HG02623 (cell line): ENCODE data around the gene SYT17.
"Not testable (repeated sequence)": the region's sequence is repeated elsewhere in the genome, so short reads cannot be mapped to it uniquely, and the experiment has no call there.

ENCODE experiments used
- ATAC-seq: cut with Tn5 transposase; IDR thresholded peaks from one replicate; pipeline ENCODE4 v1.9.1; 2021; ENCODE audit warnings: moderate library complexity; ENCODE audit not compliant: unreplicated experiment

Gene SYT17

DNA sequence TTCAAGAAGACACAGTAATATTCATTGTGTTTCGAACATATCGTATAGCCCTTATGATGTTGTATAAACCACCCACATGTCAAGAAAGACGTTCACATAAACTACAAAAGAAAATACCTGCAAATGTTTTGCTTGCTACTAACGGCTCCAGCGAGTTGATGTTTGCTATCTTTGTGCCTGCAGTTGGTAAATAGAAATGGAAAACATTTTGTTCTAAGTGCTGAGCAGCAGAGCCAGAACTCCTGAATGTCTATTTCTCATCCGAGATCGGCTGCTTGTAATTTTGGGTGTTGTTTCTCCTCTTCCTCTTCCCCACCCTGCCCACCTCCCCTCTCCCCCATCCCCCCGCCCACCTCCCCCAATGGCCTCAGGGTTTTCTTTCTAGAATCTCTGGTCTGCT is 5.0 kb downstream of the SYT17 start:
- no peak for ATAC-seq

DNA sequence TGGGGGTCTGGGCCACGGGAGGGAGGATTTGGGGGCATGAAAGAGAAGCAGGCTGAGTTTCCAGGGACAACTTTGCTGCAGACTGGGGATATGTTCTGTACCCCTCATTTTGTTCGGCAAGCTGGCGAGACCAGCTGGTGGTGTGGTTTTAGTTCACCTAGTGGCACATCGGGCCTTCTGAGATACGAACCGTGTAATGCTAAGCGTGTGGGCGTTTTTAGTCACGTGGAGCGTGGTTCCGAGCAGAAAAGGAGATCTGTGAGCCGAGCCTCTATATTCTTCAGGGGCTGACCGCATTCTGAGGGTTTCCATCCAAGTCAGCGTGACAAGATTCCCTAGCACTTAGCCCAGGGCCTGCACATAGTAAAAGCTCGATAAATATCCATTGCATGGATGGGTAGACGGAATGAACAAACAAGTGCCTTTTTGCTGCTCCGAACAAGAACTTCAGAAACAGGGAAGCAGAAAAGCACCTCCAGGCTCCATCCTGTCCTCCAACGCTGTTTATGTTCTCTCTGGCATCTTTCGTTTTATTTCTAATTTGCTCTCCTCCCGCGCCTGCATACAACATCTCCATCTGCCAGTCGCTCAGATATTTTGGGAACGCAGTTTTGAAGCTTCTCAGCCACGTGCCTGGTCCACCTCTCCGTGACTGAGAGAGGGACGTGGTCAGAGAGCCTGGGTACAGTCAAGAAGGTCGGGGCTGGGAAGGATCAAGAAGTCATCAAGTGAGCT is 5.8 kb downstream of the SYT17 start:
- no peak for ATAC-seq

DNA sequence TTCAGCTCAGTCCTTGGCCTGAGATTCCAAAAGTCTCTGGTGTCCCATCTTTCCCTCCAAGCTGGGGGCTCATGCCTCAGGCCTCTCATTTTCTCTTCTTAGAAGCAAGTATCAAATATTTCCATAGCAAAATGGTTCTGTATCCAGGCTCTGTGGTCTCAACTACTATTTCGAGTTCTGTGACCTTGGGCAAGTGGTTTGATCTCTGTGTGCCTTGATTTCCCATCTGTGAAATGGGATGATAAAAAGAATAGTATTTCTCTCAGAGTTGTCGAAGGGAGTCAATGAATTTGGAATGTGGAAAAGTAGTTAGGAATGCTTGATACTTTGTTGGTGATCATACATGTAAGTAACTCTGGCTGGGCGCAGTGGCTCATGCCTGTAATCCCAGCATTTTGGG is 6.4 kb downstream of the SYT17 start:
- no peak for ATAC-seq

DNA sequence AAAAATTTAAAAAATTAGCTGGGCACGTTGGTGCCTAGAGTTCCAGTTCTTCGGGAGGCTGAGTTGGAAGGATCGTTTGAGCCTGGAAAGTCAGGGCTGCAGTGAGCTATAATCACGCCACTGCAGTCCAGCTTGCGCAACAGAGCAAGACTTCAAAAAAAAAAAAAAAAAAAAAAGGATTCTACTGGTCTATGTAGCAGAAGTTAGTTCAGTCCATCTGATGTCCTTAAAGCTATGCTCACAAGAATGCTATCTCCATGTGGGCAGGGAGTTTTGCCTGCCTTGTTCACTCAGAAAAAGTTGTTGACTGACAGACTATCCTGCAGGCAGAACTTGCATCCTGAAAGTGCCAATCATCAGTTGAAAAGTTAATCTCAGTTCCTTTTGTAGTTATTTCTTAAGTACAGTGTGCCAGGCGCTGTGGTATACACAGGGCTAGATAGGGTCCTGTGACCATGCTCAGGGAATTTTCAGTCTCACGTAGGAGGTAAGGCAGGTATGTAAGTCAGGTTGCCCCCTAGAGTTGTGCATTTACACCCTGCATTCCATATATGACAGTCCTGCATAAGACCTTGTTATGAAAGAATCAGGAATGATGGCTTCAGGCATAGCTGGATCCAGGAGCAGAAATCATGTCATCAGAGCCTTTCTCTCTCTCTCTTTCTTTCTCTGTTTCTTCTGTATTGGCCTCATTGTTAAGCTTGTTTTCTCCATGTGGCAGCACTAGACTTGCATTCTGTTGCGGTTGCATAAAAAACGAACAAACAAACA is 7.6 kb downstream of the SYT17 start:
- ATAC-seq, result no peak

DNA sequence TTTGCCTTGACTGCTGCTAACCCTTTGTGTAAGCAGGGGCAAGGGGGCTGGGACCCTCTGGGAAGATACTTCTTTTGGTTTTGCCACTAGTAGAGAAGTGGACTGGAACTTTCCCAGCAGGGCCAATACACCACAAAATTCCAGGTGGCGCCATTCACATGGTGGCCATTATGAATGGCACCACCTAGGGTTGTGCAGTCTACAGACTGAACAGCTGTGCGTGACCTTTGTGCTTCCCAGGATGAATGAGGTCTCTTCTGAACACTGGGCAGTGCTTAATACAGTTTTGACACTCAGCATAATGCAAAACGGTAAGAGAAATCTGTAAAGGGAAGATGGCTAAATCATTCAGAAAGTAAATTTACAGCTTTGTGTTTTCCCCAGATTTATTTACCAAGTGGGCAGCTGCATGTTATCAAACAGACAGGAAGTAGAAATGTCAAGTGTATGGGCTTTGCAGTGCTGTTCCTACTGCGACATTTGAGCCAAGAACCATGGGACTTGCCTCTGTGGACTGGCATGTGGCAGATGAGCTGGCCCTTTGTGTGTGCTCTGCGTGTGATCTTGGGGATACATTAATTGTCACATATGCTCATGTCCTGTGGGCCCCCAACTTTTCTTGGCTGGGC is 9.2 kb downstream of the SYT17 start:
- no peak for ATAC-seq

DNA sequence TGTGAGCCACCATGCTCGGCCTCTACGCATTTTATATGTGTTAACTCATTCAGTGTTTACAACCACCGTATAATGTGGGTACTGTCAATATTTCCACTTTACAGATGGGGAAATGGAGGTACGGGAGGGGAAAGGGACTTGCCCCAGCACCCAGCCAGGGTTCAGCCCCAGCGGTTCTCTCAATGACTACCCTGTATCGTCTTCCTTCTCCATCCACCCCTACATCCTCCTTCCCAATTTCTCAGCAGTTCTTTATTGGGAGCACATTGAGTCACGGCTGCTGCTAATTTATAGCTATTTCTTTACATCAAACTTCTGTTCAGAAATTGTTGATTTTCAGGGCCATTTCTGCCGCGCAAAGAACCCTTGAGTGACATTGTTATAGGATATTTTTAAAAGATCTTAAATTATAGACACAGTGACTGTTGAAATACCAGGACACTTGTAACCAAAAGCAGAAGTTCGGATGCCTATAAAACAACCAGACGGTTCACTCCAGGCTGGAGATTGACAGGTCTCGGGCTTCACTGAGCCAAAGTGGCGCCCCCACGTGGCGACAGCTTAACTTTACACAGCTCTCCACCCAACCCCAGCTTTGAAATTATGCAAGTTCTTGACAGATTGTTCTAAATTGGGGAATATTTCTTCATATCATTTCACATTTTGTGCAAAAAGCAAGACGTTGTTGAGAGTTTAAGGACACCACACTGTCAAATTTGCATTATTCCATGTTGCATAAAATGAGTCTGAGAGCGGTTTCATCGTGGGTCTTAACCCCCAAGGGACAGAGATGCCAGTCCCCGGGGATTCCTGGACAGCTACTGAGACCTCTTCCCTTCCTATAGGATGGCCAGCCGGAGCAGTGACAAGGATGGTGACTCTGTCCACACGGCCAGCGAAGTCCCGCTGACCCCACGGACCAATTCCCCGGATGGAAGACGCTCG is 11.8 kb downstream of the SYT17 start:
- ATAC-seq, result no peak

DNA sequence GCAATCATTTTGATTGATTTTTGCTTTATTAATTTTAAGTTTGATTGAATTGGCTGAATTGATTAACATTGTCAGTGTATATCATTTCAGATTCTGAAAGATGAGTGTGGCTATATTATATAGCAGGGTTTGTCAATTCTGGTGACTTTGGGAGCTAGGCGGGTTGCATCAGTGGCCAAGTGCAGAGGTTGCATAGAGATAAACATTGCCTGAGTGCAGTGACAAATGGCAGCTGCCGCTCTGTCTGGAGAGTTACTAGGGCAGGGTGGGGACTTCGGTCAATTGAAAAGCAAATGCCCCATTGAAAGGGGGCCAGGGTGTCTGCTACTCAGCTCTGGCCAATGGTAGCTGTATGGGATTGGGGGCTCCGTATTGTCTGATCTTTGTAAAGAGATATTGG is 12.7 kb downstream of the SYT17 start:
- ATAC-seq, result no peak

DNA sequence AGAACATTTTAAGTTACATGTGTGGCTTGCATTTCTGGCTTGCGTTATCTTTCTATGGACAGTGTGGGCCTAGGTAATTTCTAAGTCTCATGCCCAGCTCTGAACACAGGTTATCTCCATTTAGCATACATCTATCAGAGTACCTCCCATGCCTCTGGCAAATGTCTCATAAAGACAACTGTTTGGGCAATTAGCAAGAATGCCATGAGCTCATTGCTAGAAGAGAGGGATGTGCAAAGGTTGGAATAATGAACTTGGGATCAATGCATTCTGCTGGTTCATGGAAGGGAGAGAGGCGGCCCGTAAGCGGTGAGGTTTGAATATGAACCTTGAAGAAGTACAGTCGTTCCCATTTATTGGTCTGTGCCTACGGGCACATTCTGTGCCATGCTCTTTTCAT is 14.4 kb downstream of the SYT17 start:
- no peak for ATAC-seq

DNA sequence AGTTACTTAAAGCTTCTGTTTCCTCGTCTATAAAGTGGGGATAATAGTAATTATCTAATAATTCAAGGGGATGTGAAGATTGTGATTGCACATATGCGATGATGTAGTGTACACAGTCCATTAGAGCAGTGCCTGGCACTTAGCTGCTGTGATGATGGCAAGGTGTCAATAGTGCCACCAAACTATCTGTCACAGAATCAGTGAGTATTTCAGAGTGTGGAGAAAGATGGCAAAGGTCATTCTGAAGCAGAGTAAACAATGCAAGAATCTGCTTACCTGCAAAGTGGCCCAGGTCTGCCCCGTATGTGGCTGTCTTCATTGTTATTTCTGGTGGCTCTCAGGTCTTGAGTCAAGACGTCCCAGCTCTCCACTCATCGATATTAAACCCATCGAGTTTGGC is 15.1 kb downstream of the SYT17 start:
- no peak for ATAC-seq

DNA sequence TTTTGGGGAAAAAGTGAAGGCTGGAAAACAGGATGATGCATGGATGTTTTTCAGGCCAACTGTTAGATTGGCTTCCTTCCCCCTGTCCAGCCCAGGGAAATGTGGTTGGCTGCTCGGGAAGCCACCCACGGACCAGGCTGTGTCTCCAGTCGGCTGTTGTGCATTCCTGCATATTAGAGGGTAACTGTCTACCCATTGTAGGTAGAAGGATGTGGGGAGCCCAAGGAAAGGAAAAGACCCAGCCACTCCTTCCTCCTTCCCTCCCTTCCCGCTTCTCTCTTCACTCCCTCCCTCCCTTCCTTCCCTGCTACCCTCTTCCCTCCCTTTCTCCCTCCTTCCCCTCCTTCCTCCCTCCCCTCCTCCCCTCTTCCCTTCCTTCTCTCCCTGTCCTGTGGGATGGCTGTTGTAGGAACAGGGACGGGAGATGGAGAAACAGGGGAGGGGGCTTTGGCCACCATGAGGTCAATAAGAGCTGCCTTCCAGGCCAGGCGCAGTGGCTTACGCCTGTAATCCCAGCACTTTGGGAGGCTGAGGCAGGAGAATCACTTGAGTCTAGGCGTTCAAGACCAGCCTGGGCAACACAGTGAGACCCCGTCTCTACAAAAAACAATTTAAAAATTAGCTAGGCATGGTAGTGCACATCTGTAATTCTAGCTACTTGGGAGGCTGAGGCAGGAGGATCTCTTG is 16.9 kb downstream of the SYT17 start:
- ATAC-seq, result no peak

DNA sequence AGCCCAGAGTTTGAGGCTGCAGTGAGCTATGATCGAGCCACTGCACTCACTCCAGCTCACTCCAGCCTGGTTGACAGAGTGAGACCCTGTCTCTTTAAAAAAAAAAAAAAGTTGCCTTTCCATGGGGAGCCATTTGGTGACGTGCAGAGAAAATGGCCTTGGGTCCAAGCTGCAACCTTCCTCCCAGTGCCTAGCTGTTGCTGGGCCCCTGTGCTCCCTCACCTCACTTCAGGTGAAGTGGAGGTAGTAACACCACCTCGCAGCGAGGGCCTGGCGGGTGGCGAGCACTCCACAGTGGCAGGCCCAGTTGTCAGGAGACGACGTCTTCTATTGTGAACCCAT is 17.4 kb downstream of the SYT17 start:
- no peak for ATAC-seq

DNA sequence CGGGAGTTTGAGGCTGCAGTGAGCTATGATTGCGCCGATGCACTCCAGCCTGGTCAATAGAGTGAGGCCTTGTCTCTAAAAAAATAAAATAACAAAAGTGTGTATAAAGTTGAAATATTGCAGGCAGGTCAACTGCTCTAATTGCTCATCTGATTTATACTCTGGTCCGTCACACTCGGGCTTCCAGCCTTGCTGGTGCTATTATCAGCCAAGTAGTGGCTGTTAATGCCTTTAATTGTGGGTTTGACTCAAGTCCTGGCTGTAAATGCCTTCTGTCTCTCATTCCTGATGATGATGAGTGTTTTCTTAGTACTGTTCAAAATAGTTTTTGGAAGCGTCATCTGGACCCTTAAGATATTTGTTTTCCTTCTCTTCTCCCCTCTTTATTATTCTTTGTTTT is 18.4 kb downstream of the SYT17 start:
- ATAC-seq, result no peak

DNA sequence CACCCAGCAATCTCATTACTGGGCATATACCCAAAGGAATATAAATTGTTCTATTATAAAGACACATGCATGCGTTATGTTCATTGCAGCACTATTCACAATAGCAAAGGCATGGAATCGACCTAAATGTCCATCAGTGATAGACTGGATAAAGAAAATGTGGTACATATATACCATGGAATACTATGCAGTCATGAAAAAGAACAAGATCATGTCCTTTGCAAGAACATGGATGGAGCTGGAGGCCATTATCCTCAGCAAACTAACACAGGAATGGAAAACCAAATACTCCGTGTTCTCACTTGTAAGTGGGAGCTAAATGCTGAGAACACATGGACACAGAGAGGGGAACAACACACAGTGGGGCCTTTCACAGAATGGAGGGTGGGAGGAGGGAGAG is 19.9 kb downstream of the SYT17 start:
- not testable (repeated sequence) for ATAC-seq

DNA sequence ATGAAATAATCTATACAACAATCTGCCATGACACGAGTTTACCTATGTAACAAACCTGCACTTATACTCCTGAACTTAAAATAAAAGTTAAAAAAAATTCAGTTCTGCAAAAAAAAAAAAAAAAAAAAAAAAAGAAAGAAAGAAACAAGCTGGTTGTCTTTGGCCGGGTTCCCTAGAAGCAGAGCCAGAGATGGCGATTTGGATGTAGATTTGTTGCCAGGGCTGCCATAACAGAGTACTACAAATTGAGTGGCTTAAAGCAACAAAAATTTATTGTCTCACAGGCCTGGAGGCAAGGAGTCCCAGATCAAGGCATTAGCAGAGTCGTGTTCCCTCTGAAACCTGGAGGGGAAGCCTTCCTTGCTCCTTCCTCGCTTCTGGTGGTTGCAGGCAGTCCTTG is 20.4 kb downstream of the SYT17 start:
- no peak for ATAC-seq

DNA sequence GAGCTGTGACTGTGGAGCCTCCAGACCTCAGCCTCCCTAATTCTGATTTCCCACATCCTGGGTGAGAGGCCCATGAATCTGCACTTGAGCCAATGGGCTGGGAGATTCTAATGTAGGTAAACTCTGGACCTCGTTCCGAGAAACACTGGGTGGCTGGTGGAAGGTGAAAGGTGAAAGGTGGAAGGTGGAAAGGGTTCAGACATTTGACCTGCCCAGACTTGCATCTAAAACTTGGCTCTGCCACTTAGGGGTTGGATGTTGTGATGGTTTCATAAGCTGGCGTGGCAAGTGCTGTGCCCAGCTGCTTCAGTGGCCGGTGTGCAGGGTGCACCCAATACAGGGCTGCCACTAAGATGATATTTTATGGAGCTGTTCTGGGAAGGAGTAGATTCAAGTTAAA is 24.8 kb downstream of the SYT17 start:
- ATAC-seq, result no peak

DNA sequence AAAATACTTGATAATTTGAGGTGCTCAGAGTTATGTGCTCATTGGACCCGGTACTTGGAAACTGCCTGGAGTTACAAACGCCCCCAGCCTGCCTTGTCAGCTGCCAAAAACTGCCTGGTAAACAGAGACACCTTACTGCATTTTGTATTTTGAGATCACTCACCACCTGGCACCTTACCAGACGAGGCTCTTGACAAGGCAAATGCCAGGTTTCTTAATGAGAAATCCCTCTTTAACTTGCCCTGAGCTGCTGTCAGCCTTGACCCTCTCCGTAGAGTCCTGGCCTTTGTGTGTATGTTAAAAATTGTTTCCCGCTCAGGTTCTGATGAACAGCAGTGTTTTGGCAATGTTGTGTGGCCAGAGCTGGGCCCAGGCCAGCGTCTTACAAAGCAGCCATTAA is 28.8 kb downstream of the SYT17 start:
- no peak for ATAC-seq

DNA sequence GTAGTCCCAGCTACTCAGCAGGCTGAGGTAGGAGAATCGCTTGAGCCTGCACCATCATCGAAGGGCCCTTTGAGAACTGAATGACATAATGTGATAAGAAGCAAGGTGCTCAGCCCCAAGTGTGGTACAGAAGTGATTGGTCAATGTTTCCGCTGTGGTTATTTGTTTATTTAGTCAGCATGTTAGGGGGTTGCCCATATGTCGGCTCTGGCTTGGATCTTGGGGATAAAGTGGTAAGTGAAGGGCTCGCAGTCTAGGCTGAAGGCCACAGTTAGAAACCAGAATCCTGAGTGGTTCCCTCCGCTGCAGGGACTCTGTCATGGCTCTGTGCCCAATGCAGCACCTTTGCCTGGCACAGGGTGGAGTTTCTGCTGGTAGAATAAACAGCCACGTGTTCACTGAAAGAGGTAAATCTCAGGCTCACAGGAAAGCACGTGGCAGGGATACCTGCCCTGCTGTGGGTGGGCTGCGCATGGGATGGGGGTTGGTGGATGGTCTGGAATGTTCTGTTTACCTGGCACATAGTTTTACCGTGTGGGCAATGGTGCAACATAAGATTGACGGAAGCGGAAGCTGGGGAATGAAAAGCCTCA is 35.4 kb downstream of the SYT17 start:
- no peak for ATAC-seq

DNA sequence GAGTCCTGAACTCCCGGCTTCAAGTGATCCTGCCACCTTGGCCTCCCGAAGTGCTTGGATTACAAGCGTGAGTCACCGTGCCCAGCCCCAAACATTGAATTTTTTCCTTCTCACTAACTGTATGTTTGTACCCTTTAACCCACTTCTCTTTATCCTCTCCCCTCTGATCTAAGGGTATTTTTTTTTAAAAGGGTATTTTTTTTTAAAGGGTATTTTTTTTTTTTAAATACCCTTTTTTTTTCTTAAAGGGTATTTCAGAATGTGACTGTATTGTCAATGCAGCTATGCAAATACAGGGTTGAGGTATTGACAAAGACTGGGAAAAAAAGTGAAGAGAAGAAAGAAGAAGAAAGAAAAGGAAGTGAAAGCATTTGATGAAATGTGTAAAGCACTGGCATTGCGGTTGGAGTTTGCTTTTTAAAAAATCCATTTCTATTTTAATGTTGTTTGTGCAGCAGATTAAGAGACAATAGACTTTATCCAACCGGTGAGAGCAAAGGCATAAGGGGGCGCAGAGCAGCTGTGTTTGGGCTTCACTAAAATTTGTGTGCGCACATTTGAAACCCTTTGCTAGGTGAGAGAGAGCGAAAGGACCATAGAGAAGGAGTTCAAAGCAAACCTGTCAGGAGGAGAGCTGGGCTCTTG is 42.4 kb downstream of the SYT17 start:
- peak; percentile 60 for ATAC-seq

DNA sequence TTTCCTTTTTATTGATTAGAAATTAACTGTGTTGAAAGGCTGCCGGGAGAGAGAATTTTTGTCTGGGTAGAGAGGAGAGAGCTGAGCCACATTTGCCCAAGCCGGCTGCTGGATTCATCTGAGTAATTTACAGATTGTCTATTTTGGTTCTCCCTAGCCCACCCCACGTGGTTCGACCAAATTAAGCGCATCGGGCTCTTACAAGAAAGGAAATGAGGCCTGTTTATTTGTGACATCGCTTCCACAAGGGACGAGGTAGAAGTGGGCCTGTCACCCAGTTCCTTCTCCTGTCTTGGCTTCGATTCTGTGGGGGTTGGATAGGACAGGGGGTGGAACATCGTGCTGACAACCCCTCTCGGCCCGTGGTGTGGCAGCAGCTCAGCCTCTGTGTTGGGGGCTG is 42.9 kb downstream of the SYT17 start:
- ATAC-seq, result peak; percentile 28

DNA sequence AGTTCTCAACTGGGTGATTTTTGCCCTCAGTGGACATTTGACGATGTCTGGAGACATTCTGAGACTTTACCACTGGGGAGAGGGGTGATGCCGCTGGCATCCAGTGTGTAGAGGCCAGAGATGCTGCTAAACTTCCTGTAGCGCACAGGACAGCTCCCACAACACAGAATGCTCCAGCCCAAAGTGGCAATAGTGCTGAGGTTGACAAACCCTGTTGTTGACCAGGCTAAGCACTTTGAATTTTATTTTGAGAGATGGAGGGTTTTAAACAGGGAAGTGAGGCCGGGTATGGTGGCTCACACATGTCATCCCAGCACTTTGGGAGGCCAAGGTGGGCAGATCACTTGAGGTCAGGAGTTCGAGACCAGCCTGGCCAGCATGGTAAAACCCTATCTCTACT is 44.0 kb downstream of the SYT17 start:
- ATAC-seq, result no peak
